Fibroblast of lung (primary cell): ENCODE results near the gene HOXC5.
"Not testable (repeated sequence)": the region's sequence is repeated elsewhere in the genome, so short reads cannot be mapped to it uniquely, and the experiment has no call there.

Experiments
- CTCF ChIP-seq, 2 donors: IDR thresholded peaks in 1 of 2; conservative IDR thresholded peaks in 1 of 2; 1 replicate in 1 of 2; 2 replicates in 1 of 2; pipeline ENCODE4 v1.5.1; 2011 to 2012; ENCODE audit warnings: low read length in 2 of 2, control low read depth in 1 of 2, inconsistent platforms in 1 of 2, low read depth in 1 of 2, mild to moderate bottlenecking in 1 of 2
- EZH2 ChIP-seq: IDR thresholded peaks from 2 replicates; pipeline ENCODE4 v1.5.1; 2012; ENCODE audit warnings: low read length, control low read depth, mild to moderate bottlenecking; ENCODE audit errors: missing control alignments

GRCh38 chr12:54081053-54081514 is 48.2 kb downstream of the HOXC5 start:
- TF ChIP-seq CTCF (conservative IDR thresholded peaks at IDR 0.05 in 1 of 2, IDR thresholded peaks at IDR 0.05 in 1 of 2; ENCODE audit: low read depth in 1 of 2, low read length in 2 of 2); EZH2: not testable (repeated sequence)
